ENCODE measurements around the gene MYBPHL. TPM values are rescaled to one million over a fixed set of nuclear protein-coding genes. Genes with fewer than 3 reads are reported as not detected.

Gene MYBPHL
- total and polyA plus RNA-seq, 2 of the 13 experiments (the other 11 are each of a cell fraction or from before 2014, with no cell fraction given): 3.7 to 3.8 TPM

DNA sequence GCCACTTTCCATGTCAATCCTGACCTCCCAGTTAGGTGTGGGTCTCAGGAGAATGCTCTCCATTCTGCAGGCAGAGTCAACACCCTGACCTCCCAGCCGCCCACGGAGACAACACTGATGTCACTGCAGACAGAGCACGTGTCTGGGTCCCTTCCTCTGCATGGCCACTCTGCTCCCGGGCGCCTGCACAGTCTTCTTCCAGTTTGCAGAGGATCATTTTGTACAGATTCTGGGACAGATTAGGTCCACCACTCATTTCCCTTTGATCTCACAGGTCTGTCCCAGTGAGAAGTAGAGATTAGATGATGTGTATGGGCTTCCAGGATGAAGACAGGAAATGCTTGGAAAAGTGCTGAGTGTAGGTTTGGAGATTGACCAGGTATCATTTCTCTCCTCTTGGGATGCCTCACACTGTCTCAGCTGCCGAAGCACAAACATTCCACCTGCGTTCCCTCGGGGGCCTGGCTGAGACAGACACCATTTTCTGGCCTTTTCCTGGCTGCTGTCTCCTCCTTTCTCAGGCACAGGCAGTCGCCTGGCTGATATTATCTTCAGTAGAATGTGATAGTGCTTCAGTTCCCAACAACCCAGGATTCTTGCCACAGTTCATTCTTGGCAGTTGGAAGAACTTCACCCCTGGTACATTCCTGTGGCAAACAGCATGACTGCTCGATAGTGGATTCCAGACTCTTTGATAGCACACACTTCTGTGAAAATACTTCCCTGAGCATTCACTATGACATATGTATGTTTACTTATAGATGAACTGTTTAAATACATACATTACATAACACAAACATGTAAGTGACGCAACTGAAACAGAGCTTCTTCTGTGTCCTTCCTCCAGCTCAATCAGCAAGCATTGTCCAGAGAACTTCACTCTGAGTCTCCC is 7.9 kb downstream of the MYBPHL start (continued):
- TF ChIP-seq ZNF737 (CRISPR knock-in tag; IDR thresholded peaks at IDR 0.05; ENCODE audit: borderline replicate concordance) (peak; percentile 69; the same call in 1 of the 2 replicates), PAX8 (CRISPR knock-in tag; IDR thresholded peaks at IDR 0.05; ENCODE audit: borderline replicate concordance) (0 out of 2 replicates have a peak, but pooled peaks have one; percentile 32), ONECUT2 (CRISPR knock-in tag; IDR thresholded peaks at IDR 0.05) (peak; percentile 56; the same call in 1 of the 2 replicates), FOXP1 (IDR thresholded peaks at IDR 0.05) (peak; percentile 67; the same call in 1 of the 2 replicates), FOXP1 (CRISPR knock-in tag; IDR thresholded peaks at IDR 0.05) (peak; percentile 90), SETDB1 (CRISPR knock-in tag; IDR thresholded peaks at IDR 0.05; ENCODE audit: borderline replicate concordance) (no peak), ZNF792 (CRISPR knock-in tag; IDR thresholded peaks at IDR 0.05) (peak; percentile 80)
- TF ChIP-seq, protein P1, sequence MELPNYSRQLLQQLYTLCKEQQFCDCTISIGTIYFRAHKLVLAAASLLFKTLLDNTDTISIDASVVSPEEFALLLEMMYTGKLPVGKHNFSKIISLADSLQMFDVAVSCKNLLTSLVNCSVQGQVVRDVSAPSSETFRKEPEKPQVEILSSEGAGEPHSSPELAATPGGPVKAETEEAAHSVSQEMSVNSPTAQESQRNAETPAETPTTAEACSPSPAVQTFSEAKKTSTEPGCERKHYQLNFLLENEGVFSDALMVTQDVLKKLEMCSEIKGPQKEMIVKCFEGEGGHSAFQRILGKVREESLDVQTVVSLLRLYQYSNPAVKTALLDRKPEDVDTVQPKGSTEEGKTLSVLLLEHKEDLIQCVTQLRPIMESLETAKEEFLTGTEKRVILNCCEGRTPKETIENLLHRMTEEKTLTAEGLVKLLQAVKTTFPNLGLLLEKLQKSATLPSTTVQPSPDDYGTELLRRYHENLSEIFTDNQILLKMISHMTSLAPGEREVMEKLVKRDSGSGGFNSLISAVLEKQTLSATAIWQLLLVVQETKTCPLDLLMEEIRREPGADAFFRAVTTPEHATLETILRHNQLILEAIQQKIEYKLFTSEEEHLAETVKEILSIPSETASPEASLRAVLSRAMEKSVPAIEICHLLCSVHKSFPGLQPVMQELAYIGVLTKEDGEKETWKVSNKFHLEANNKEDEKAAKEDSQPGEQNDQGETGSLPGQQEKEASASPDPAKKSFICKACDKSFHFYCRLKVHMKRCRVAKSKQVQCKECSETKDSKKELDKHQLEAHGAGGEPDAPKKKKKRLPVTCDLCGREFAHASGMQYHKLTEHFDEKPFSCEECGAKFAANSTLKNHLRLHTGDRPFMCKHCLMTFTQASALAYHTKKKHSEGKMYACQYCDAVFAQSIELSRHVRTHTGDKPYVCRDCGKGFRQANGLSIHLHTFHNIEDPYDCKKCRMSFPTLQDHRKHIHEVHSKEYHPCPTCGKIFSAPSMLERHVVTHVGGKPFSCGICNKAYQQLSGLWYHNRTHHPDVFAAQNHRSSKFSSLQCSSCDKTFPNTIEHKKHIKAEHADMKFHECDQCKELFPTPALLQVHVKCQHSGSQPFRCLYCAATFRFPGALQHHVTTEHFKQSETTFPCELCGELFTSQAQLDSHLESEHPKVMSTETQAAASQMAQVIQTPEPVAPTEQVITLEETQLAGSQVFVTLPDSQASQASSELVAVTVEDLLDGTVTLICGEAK (IDR thresholded peaks at IDR 0.05): no peak
- TF ChIP-seq, protein P1 (CRISPR knock-in tag; IDR thresholded peaks at IDR 0.05): no peak
- TF ChIP-seq, protein P2, sequence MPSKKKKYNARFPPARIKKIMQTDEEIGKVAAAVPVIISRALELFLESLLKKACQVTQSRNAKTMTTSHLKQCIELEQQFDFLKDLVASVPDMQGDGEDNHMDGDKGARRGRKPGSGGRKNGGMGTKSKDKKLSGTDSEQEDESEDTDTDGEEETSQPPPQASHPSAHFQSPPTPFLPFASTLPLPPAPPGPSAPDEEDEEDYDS (CRISPR knock-in tag; IDR thresholded peaks at IDR 0.05): peak; percentile 46; the same call in 1 of the 2 replicates
- TF ChIP-seq, protein P3, sequence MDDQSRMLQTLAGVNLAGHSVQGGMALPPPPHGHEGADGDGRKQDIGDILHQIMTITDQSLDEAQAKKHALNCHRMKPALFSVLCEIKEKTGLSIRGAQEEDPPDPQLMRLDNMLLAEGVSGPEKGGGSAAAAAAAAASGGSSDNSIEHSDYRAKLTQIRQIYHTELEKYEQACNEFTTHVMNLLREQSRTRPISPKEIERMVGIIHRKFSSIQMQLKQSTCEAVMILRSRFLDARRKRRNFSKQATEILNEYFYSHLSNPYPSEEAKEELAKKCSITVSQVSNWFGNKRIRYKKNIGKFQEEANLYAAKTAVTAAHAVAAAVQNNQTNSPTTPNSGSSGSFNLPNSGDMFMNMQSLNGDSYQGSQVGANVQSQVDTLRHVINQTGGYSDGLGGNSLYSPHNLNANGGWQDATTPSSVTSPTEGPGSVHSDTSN (CRISPR knock-in tag; IDR thresholded peaks at IDR 0.05; ENCODE audit: borderline replicate concordance): no peak
- TF ChIP-seq, protein P4, sequence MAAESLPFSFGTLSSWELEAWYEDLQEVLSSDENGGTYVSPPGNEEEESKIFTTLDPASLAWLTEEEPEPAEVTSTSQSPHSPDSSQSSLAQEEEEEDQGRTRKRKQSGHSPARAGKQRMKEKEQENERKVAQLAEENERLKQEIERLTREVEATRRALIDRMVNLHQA (CRISPR knock-in tag; IDR thresholded peaks at IDR 0.05): no peak
